Activated naive CD8-positive, alpha-beta T cell treated with anti-CD3 and anti-CD28 coated beads for 36 hours (primary cell): ENCODE data around the gene INPP5F. TPM values are rescaled to one million over a fixed set of nuclear protein-coding genes. Genes with fewer than 3 reads are reported as not detected.
"Not testable (repeated sequence)": the region's sequence is repeated elsewhere in the genome, so short reads cannot be mapped to it uniquely, and the experiment has no call there.

Experiments
- DNase-seq: peaks from one replicate; pipeline ENCODE4 v3.0.0; 2021
- H3K27ac Mint-ChIP-seq: one replicate; pipeline ENCODE4 v1.8.0; 2022; ENCODE audit warnings: mild to moderate bottlenecking, moderate library complexity, mixed read lengths
- H3K27me3 Mint-ChIP-seq: one replicate; pipeline ENCODE4 v1.8.0; 2022; ENCODE audit warnings: mild to moderate bottlenecking, mixed read lengths
- H3K36me3 Mint-ChIP-seq: one replicate; pipeline ENCODE4 v1.8.0; 2021; ENCODE audit warnings: mild to moderate bottlenecking, mixed read lengths
- H3K4me1 Mint-ChIP-seq: one replicate; pipeline ENCODE4 v1.8.0; 2021; ENCODE audit warnings: mixed read lengths
- H3K4me3 Mint-ChIP-seq: one replicate; pipeline ENCODE4 v1.8.0; 2022; ENCODE audit warnings: mild to moderate bottlenecking, moderate library complexity, mixed read lengths
- H3K9me3 Mint-ChIP-seq: one replicate; pipeline ENCODE4 v1.8.0; 2022; ENCODE audit warnings: mixed read lengths
- total RNA-seq, 2 experiments: library from RNA; stranded (reverse); gene quantifications; one replicate each; pipeline ENCODE4 v1.2.3, GENCODE V29; 2021

INPP5F gene
- total RNA-seq, 2 experiments from 2014 or later: 19.1 to 20.2 TPM

- Mint-ChIP-seq H3K4me1 (peaks cover 16% of the 10 kb centered on the region), H3K27ac (no peak overlapping the region), H3K9me3 (no peaks in the 10 kb centered on the region), H3K4me3 (no peak overlapping the region), H3K36me3 (peaks cover 9% of the 10 kb centered on the region), H3K27me3 (no peaks in the 10 kb centered on the region)
- no peak for DNase-seq
Measured at GRCh38 chr10:119772334-119772733, 46.5 kb downstream of the INPP5F start.

- H3K27me3 Mint-ChIP-seq, DNase-seq, H3K4me3 Mint-ChIP-seq, H3K9me3 Mint-ChIP-seq, H3K36me3 Mint-ChIP-seq, H3K27ac Mint-ChIP-seq: not testable (repeated sequence)
- H3K4me1 Mint-ChIP-seq: peaks cover 16% of the 10 kb centered on the region
Measured at GRCh38 chr10:119773041-119773440, 47.2 kb downstream of the INPP5F start.

- H3K4me1 Mint-ChIP-seq: peaks cover 11% of the 10 kb centered on the region
- peak overlapping the region; percentile 17 for H3K27ac Mint-ChIP-seq
- H3K27me3 Mint-ChIP-seq: no peaks in the 10 kb centered on the region
- H3K9me3 Mint-ChIP-seq: no peaks in the 10 kb centered on the region
- no peak overlapping the region for H3K4me3 Mint-ChIP-seq
- peaks cover 9% of the 10 kb centered on the region for H3K36me3 Mint-ChIP-seq
- DNase-seq: no peak
Measured at GRCh38 chr10:119775529-119775928, 49.7 kb downstream of the INPP5F start.

GRCh38 chr10:119776536-119776935 lies 50.7 kb downstream of the INPP5F start:
- H3K36me3 Mint-ChIP-seq: peaks cover 13% of the 10 kb centered on the region
- no peak overlapping the region for H3K4me3 Mint-ChIP-seq
- DNase-seq: no peak
- H3K27ac Mint-ChIP-seq: no peak overlapping the region
- H3K9me3 Mint-ChIP-seq: no peaks in the 10 kb centered on the region
- H3K27me3 Mint-ChIP-seq: no peaks in the 10 kb centered on the region
- peaks cover 12% of the 10 kb centered on the region for H3K4me1 Mint-ChIP-seq

- H3K27me3 Mint-ChIP-seq: no peaks in the 10 kb centered on the region
- DNase-seq: no peak
- peaks cover 16% of the 10 kb centered on the region for H3K36me3 Mint-ChIP-seq
- H3K9me3 Mint-ChIP-seq: no peaks in the 10 kb centered on the region
- H3K27ac Mint-ChIP-seq: no peak overlapping the region
- peaks cover 12% of the 10 kb centered on the region for H3K4me1 Mint-ChIP-seq
- H3K4me3 Mint-ChIP-seq: no peak overlapping the region
Measured at GRCh38 chr10:119777686-119778085, 51.8 kb downstream of the INPP5F start.

GRCh38 chr10:119778776-119779445 lies 53.1 kb downstream of the INPP5F start:
- H3K4me3 Mint-ChIP-seq: no peak overlapping the region
- H3K9me3 Mint-ChIP-seq: no peaks in the 10 kb centered on the region
- H3K27ac Mint-ChIP-seq: no peak overlapping the region
- peaks cover 22% of the 10 kb centered on the region for H3K4me1 Mint-ChIP-seq
- no peak for DNase-seq
- peaks cover 14% of the 10 kb centered on the region for H3K36me3 Mint-ChIP-seq
- H3K27me3 Mint-ChIP-seq: no peaks in the 10 kb centered on the region

- Mint-ChIP-seq H3K4me3 (no peak overlapping the region), H3K36me3 (peaks cover 11% of the 10 kb centered on the region)
Measured at GRCh38 chr10:119780879-119781480, 55.1 kb downstream of the INPP5F start.

GRCh38 chr10:119781498-119781897 lies 55.6 kb downstream of the INPP5F start:
- Mint-ChIP-seq H3K27me3 (no peaks in the 10 kb centered on the region), H3K36me3 (peaks cover 10% of the 10 kb centered on the region), H3K4me1 (peaks cover 31% of the 10 kb centered on the region), H3K9me3 (no peaks in the 10 kb centered on the region), H3K27ac (no peak overlapping the region), H3K4me3 (no peak overlapping the region)
- no peak for DNase-seq

More at GRCh38 chr10:119780879-119781480, 55.1 kb downstream of the INPP5F start:
- no peak for DNase-seq
- Mint-ChIP-seq H3K27me3 (no peaks in the 10 kb centered on the region), H3K9me3 (no peaks in the 10 kb centered on the region), H3K27ac (no peak overlapping the region), H3K4me1 (peaks cover 30% of the 10 kb centered on the region)

GRCh38 chr10:119782981-119783664 lies 57.3 kb downstream of the INPP5F start:
- no peak for DNase-seq
- H3K27me3 Mint-ChIP-seq: no peaks in the 10 kb centered on the region
- H3K27ac Mint-ChIP-seq: no peak overlapping the region
- no peak overlapping the region for H3K4me3 Mint-ChIP-seq
- no peaks in the 10 kb centered on the region for H3K9me3 Mint-ChIP-seq
- peaks cover 31% of the 10 kb centered on the region for H3K4me1 Mint-ChIP-seq
- peaks cover 12% of the 10 kb centered on the region for H3K36me3 Mint-ChIP-seq

GRCh38 chr10:119783665-119784027 lies 57.8 kb downstream of the INPP5F start:
- Mint-ChIP-seq H3K27me3 (no peaks in the 10 kb centered on the region), H3K4me1 (peaks cover 31% of the 10 kb centered on the region), H3K9me3 (no peaks in the 10 kb centered on the region), H3K36me3 (peaks cover 13% of the 10 kb centered on the region), H3K27ac (no peak overlapping the region), H3K4me3 (no peak overlapping the region)
- no peak for DNase-seq

- H3K27me3 Mint-ChIP-seq: no peaks in the 10 kb centered on the region
- peak; percentile 5 for DNase-seq
- H3K4me1 Mint-ChIP-seq: peaks cover 31% of the 10 kb centered on the region
- H3K36me3 Mint-ChIP-seq: peaks cover 13% of the 10 kb centered on the region
- H3K9me3 Mint-ChIP-seq: no peaks in the 10 kb centered on the region
- peak overlapping the region; percentile 15 for H3K4me3 Mint-ChIP-seq
- peak overlapping the region; percentile 61 for H3K27ac Mint-ChIP-seq
Measured at GRCh38 chr10:119784340-119785067, 58.7 kb downstream of the INPP5F start.

- H3K4me3 Mint-ChIP-seq: no peak overlapping the region
- H3K27ac Mint-ChIP-seq: no peak overlapping the region
- H3K4me1 Mint-ChIP-seq: peaks cover 34% of the 10 kb centered on the region
- H3K9me3 Mint-ChIP-seq: no peaks in the 10 kb centered on the region
- no peak for DNase-seq
- H3K27me3 Mint-ChIP-seq: no peaks in the 10 kb centered on the region
- peaks cover 13% of the 10 kb centered on the region for H3K36me3 Mint-ChIP-seq
Measured at GRCh38 chr10:119786117-119786769, 60.4 kb downstream of the INPP5F start.

GRCh38 chr10:119795101-119795500 lies 69.3 kb downstream of the INPP5F start:
- not testable (repeated sequence) for H3K27me3 Mint-ChIP-seq, H3K4me3 Mint-ChIP-seq, H3K27ac Mint-ChIP-seq, H3K9me3 Mint-ChIP-seq, DNase-seq, H3K4me1 Mint-ChIP-seq, H3K36me3 Mint-ChIP-seq

- Mint-ChIP-seq H3K9me3 (no peaks in the 10 kb centered on the region), H3K36me3 (peaks cover 9% of the 10 kb centered on the region)
Measured at GRCh38 chr10:119796039-119796438, 70.2 kb downstream of the INPP5F start.

GRCh38 chr10:119801176-119801575 lies 75.3 kb downstream of the INPP5F start:
- H3K27ac Mint-ChIP-seq: no peak overlapping the region
- H3K36me3 Mint-ChIP-seq: peaks cover 17% of the 10 kb centered on the region
- H3K27me3 Mint-ChIP-seq: no peaks in the 10 kb centered on the region
- H3K4me1 Mint-ChIP-seq: no peaks in the 10 kb centered on the region
- no peaks in the 10 kb centered on the region for H3K9me3 Mint-ChIP-seq
- DNase-seq: no peak
- H3K4me3 Mint-ChIP-seq: no peak overlapping the region

More at GRCh38 chr10:119796039-119796438, 70.2 kb downstream of the INPP5F start:
- no peaks in the 10 kb centered on the region for H3K27me3 Mint-ChIP-seq
- no peak for DNase-seq
- H3K27ac Mint-ChIP-seq: no peak overlapping the region
- H3K4me3 Mint-ChIP-seq: no peak overlapping the region
- peaks cover 6% of the 10 kb centered on the region for H3K4me1 Mint-ChIP-seq
